Rectal smooth muscle tissue (tissue), 1 donor: ENCODE data around the gene CHST15.

Experiments
- H3K27ac ChIP-seq: one replicate; pipeline ENCODE4 v1.7.0; 2013; ENCODE audit warnings: low read depth, low read length, inconsistent platforms
- H3K27me3 ChIP-seq: one replicate; pipeline ENCODE4 v1.7.0; 2013; ENCODE audit warnings: low read length; ENCODE audit not compliant: control insufficient read depth, insufficient read depth
- H3K36me3 ChIP-seq: one replicate; pipeline ENCODE4 v1.7.0; 2013; ENCODE audit warnings: low read length; ENCODE audit not compliant: control insufficient read depth, insufficient read depth
- H3K4me1 ChIP-seq: one replicate; pipeline ENCODE4 v1.7.0; 2013; ENCODE audit warnings: low read length; ENCODE audit not compliant: control insufficient read depth, insufficient read depth
- H3K4me3 ChIP-seq: one replicate; pipeline ENCODE4 v1.7.0; 2013; ENCODE audit warnings: low read length
- H3K9ac ChIP-seq: one replicate; pipeline ENCODE4 v1.7.0; 2013; ENCODE audit warnings: low read length

The CHST15 gene

GRCh38 chr10:123991611-123992570 is 101.5 kb downstream of the CHST15 start:
- peaks cover 6% of the 10 kb centered on the region for H3K4me1 ChIP-seq
- no peaks in the 10 kb centered on the region for H3K27me3 ChIP-seq
- no peak overlapping the region for H3K4me3 ChIP-seq
- no peaks in the 10 kb centered on the region for H3K36me3 ChIP-seq
- H3K27ac ChIP-seq = no peak overlapping the region
- no peak overlapping the region for H3K9ac ChIP-seq

- H3K36me3 ChIP-seq = no peaks in the 10 kb centered on the region
- no peaks in the 10 kb centered on the region for H3K27me3 ChIP-seq
- no peak overlapping the region for H3K4me3 ChIP-seq
- no peak overlapping the region for H3K27ac ChIP-seq
- H3K9ac ChIP-seq = no peak overlapping the region
- H3K4me1 ChIP-seq = peaks cover 6% of the 10 kb centered on the region
These were observed 102.5 kb downstream of the CHST15 start for GRCh38 chr10:123990889-123991288.

- no peaks in the 10 kb centered on the region for H3K27me3 ChIP-seq
- no peak overlapping the region for H3K27ac ChIP-seq
- H3K36me3 ChIP-seq = no peaks in the 10 kb centered on the region
These were observed 104.7 kb downstream of the CHST15 start for GRCh38 chr10:123988694-123989093.

GRCh38 chr10:123986736-123987135 is 106.7 kb downstream of the CHST15 start:
- no peaks in the 10 kb centered on the region for H3K27me3 ChIP-seq
- H3K4me3 ChIP-seq = no peak overlapping the region
- no peak overlapping the region for H3K27ac ChIP-seq
- H3K4me1 ChIP-seq = no peaks in the 10 kb centered on the region
- no peaks in the 10 kb centered on the region for H3K36me3 ChIP-seq
- no peak overlapping the region for H3K9ac ChIP-seq

More at GRCh38 chr10:123988694-123989093, 104.7 kb downstream of the CHST15 start:
- no peak overlapping the region for H3K9ac ChIP-seq
- no peaks in the 10 kb centered on the region for H3K4me1 ChIP-seq
- H3K4me3 ChIP-seq = no peak overlapping the region

- peaks cover 12% of the 10 kb centered on the region for H3K27me3 ChIP-seq
These were observed 119.0 kb downstream of the CHST15 start for GRCh38 chr10:123974406-123974805.

GRCh38 chr10:123972481-123973401 is 120.7 kb downstream of the CHST15 start:
- Histone ChIP-seq H3K4me3 (no peak overlapping the region), H3K27ac (no peak overlapping the region), H3K4me1 (no peaks in the 10 kb centered on the region), H3K36me3 (no peaks in the 10 kb centered on the region), H3K27me3 (peaks cover 12% of the 10 kb centered on the region), H3K9ac (no peak overlapping the region)

More at GRCh38 chr10:123974406-123974805, 119.0 kb downstream of the CHST15 start:
- Histone ChIP-seq H3K27ac (no peak overlapping the region), H3K36me3 (no peaks in the 10 kb centered on the region), H3K4me1 (no peaks in the 10 kb centered on the region), H3K9ac (no peak overlapping the region), H3K4me3 (no peak overlapping the region)

GRCh38 chr10:123970927-123971286 is 122.5 kb downstream of the CHST15 start:
- Histone ChIP-seq H3K9ac (no peak overlapping the region), H3K36me3 (no peaks in the 10 kb centered on the region), H3K27me3 (peaks cover 13% of the 10 kb centered on the region), H3K4me3 (no peak overlapping the region), H3K27ac (no peak overlapping the region), H3K4me1 (peaks cover 5% of the 10 kb centered on the region)

- no peak overlapping the region for H3K9ac ChIP-seq
- no peak overlapping the region for H3K4me3 ChIP-seq
- H3K27ac ChIP-seq = no peak overlapping the region
- H3K27me3 ChIP-seq = peaks cover 16% of the 10 kb centered on the region
- peaks cover 5% of the 10 kb centered on the region for H3K4me1 ChIP-seq
- H3K36me3 ChIP-seq = no peaks in the 10 kb centered on the region
These were observed 123.0 kb downstream of the CHST15 start for GRCh38 chr10:123970207-123970926.

GRCh38 chr10:123967626-123968243 is 125.7 kb downstream of the CHST15 start:
- Histone ChIP-seq H3K27me3 (peaks cover 9% of the 10 kb centered on the region), H3K36me3 (no peaks in the 10 kb centered on the region), H3K27ac (no peak overlapping the region), H3K9ac (no peak overlapping the region), H3K4me1 (peaks cover 17% of the 10 kb centered on the region), H3K4me3 (no peak overlapping the region)

GRCh38 chr10:123966896-123967231 is 126.5 kb downstream of the CHST15 start:
- H3K27ac ChIP-seq = no peak overlapping the region
- no peak overlapping the region for H3K9ac ChIP-seq
- H3K4me3 ChIP-seq = no peak overlapping the region
- H3K27me3 ChIP-seq = peaks cover 8% of the 10 kb centered on the region
- H3K4me1 ChIP-seq = peaks cover 20% of the 10 kb centered on the region
- no peaks in the 10 kb centered on the region for H3K36me3 ChIP-seq

- no peaks in the 10 kb centered on the region for H3K36me3 ChIP-seq
- H3K27ac ChIP-seq = no peak overlapping the region
- H3K9ac ChIP-seq = no peak overlapping the region
- H3K4me1 ChIP-seq = peaks cover 20% of the 10 kb centered on the region
- H3K4me3 ChIP-seq = no peak overlapping the region
- H3K27me3 ChIP-seq = peaks cover 4% of the 10 kb centered on the region
These were observed 127.2 kb downstream of the CHST15 start for GRCh38 chr10:123965973-123966895.
